OCI-LY3 (cell line): Measurements from ENCODE around the gene S100A5.

Source experiments
- H2AFZ ChIP-seq: fragments of 200-600, 300-600 bp; shearing (Covaris generic); 2 replicates; pipeline ENCODE4 v1.6.0; 2014; ENCODE audit warnings: antibody characterized with exemption, low read depth, low read length
- H3K27ac ChIP-seq: fragments of 200-600, 300-600 bp; sonication (generic); 2 replicates; pipeline ENCODE4 v1.5.1; 2014; ENCODE audit warnings: mild to moderate bottlenecking, low read length, moderate library complexity, mixed read lengths
- H3K27me3 ChIP-seq: fragments of 200-600, 300-600 bp; sonication (generic); 2 replicates; pipeline ENCODE4 v1.6.1; 2014; ENCODE audit warnings: low read depth, low read length, mixed read lengths
- H3K36me3 ChIP-seq: fragments of 200-600, 300-600 bp; sonication (generic); replicated peaks from 2 replicates; pipeline ENCODE3; 2014; ENCODE audit warnings: low read depth, low read length, mixed read lengths
- H3K4me1 ChIP-seq: fragments of 300-600, 200-600 bp; sonication (generic); 2 replicates; pipeline ENCODE4 v1.6.1; 2014; ENCODE audit warnings: low read length, mixed read lengths
- H3K4me2 ChIP-seq: fragments of 200-600, 300-600 bp; sonication (generic); 2 replicates; pipeline ENCODE4 v1.6.1; 2014; ENCODE audit warnings: low read length, mixed read lengths
- H3K4me3 ChIP-seq: fragments of 300-600, 200-600 bp; sonication (generic); 2 replicates; pipeline ENCODE4 v1.5.1; 2014; ENCODE audit warnings: antibody characterized with exemption, mild to moderate bottlenecking, low read length, moderate library complexity
- H3K79me2 ChIP-seq: fragments of 300-600, 200-600 bp; shearing (Covaris generic); 2 replicates; pipeline ENCODE4 v1.6.1; 2014; ENCODE audit warnings: mild to moderate bottlenecking, low read length, mixed read lengths
- H3K9ac ChIP-seq: fragments of 300-600, 200-600 bp; shearing (Covaris generic); 2 replicates; pipeline ENCODE4 v1.6.0; 2014; ENCODE audit warnings: mild to moderate bottlenecking, low read length, moderate library complexity
- H3K9me3 ChIP-seq: fragments of 200-600, 300-600 bp; shearing (Covaris generic); 2 replicates; pipeline ENCODE4 v1.6.1; 2014; ENCODE audit warnings: low read length, mixed read lengths; ENCODE audit not compliant: insufficient read depth
- H4K20me1 ChIP-seq: fragments of 200-600, 300-600 bp; sonication (generic); 2 replicates; pipeline ENCODE4 v1.6.1; 2016; ENCODE audit warnings: low read length, mixed read lengths; ENCODE audit not compliant: insufficient read depth
- EZH2phosphoT487 ChIP-seq: fragments of 200-600 bp; shearing (Covaris generic); IDR thresholded peaks from 2 replicates; pipeline ENCODE4 v1.6.1; 2018; ENCODE audit warnings: antibody characterized with exemption, mixed run types, low read depth
- TF ChIP-seq, protein P1 (sequence below): fragments of 200-600, 300-600 bp; sonication (generic); IDR thresholded peaks from 2 replicates; pipeline ENCODE4 v1.5.1; 2014; ENCODE audit warnings: antibody characterized with exemption, low read length, low read depth

The S100A5 gene

DNA sequence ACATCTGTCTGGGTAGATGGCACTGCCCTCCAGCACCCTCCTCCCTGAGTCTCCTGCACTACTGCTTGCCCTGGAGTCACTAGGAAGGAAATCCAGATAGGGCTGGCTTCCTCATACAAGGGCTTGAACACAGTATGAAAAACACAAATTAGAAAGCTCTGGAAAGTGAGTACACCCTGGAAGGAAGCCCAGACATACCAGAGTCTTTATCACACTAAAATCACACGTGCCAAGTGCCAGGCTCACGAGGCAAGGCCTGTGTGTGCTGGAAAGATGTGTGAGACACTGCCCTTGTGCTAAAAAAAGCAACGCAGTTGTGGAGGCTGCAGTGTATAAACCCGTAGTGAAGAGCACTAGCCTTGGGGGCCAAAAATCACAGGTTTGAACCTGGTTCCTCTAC lies 52.0 kb downstream of the S100A5 start:
- peaks cover 4% of the 10 kb centered on the region for H3K4me1 ChIP-seq
- no peaks in the 10 kb centered on the region for H3K36me3 ChIP-seq
- H3K27ac ChIP-seq = no peak overlapping the region
- H3K27me3 ChIP-seq = peaks cover 52% of the 10 kb centered on the region
- H2AFZ ChIP-seq = no peak overlapping the region
- no peaks in the 10 kb centered on the region for H4K20me1 ChIP-seq
- no peak overlapping the region for H3K9ac ChIP-seq
- H3K4me3 ChIP-seq = no peak overlapping the region
- no peak for TF ChIP-seq EZH2phosphoT487
- TF ChIP-seq, protein P1, sequence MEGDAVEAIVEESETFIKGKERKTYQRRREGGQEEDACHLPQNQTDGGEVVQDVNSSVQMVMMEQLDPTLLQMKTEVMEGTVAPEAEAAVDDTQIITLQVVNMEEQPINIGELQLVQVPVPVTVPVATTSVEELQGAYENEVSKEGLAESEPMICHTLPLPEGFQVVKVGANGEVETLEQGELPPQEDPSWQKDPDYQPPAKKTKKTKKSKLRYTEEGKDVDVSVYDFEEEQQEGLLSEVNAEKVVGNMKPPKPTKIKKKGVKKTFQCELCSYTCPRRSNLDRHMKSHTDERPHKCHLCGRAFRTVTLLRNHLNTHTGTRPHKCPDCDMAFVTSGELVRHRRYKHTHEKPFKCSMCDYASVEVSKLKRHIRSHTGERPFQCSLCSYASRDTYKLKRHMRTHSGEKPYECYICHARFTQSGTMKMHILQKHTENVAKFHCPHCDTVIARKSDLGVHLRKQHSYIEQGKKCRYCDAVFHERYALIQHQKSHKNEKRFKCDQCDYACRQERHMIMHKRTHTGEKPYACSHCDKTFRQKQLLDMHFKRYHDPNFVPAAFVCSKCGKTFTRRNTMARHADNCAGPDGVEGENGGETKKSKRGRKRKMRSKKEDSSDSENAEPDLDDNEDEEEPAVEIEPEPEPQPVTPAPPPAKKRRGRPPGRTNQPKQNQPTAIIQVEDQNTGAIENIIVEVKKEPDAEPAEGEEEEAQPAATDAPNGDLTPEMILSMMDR = no peak
- no peaks in the 10 kb centered on the region for H3K9me3 ChIP-seq
- no peaks in the 10 kb centered on the region for H3K79me2 ChIP-seq
- no peak overlapping the region for H3K4me2 ChIP-seq

DNA sequence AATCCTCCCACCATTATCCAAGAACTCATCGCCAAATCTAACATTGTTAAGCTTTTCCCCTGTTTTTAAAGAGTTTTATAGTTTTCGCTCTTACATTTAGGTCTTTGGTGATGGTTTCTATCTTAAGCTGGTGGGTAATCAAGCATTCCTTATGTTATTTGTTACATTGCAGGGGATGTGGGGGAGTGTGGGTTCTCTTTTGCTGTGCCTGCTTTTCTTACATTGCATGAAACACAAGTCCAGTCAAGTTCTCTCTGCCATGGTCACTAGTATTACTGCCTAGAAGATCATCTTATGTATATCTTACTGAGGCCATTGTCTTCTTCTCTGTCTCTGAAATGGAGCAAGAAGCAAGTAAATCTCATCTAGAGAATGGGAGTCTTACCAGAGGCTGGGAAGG lies 53.0 kb downstream of the S100A5 start:
- no peaks in the 10 kb centered on the region for H4K20me1 ChIP-seq
- H3K27ac ChIP-seq = no peak overlapping the region
- H3K9me3 ChIP-seq = no peaks in the 10 kb centered on the region
- peaks cover 7% of the 10 kb centered on the region for H3K4me1 ChIP-seq
- no peak overlapping the region for H2AFZ ChIP-seq
- H3K9ac ChIP-seq = no peak overlapping the region
- H3K4me3 ChIP-seq = no peak overlapping the region
- H3K27me3 ChIP-seq = peaks cover 55% of the 10 kb centered on the region
- TF ChIP-seq EZH2phosphoT487 = no peak
- TF ChIP-seq, protein P1 = no peak
- H3K4me2 ChIP-seq = no peak overlapping the region
- no peaks in the 10 kb centered on the region for H3K36me3 ChIP-seq
- H3K79me2 ChIP-seq = no peaks in the 10 kb centered on the region
